HCT116 (cell line): ENCODE measurements around the gene ALPL. TPM values are rescaled to one million over a fixed set of nuclear protein-coding genes. Genes with fewer than 3 reads are reported as not detected.

Experiments
- ATAC-seq: fragments of 200-7000 bp; cut with Tn5 transposase; 2 replicates; pipeline ENCODE4 v1.9.1; 2020; ENCODE audit warnings: mild to moderate bottlenecking, moderate library complexity
- BruUV-seq: library from RNA; stranded (reverse); fragments of 400-500 nt; replicated peaks from 2 replicates; lab custom pipeline; 2021; lab: Mats Ljungman, UMichigan
- CTCF ChIA-PET: fragments of 300-600 bp; sonication (Branson Sonifier 250); formaldehyde crosslinking; loops from one replicate; lab custom pipeline; 2021; ENCODE audit warnings: antibody characterized with exemption; lab: Charles Lee
- POLR2A ChIA-PET: fragments of 300-600, 350-600 bp; sonication (Branson Sonifier 250); formaldehyde crosslinking; loops from one replicate; lab custom pipeline; 2021; ENCODE audit warnings: antibody characterized with exemption; lab: Charles Lee
- RAD21 ChIA-PET, 2 experiments: fragments of 300-600 bp; sonication (Branson Sonifier 250); formaldehyde crosslinking; loops; one replicate each; lab custom pipeline; 2023; ENCODE audit warnings: low total read pairs in 2 of 2; ENCODE audit not compliant: uncharacterized antibody in 2 of 2, unreplicated experiment in 2 of 2, low non-redundant PET in 1 of 2; lab: Charles Lee
- DNase-seq: peaks from one replicate; pipeline ENCODE4 v3.0.0-alpha.2; 2010; ENCODE audit warnings: low read depth, low spot score
- H2AFZ ChIP-seq: fragments of 200-600 bp; shearing (Covaris generic), sonication (generic); 2 replicates; pipeline ENCODE4 v1.6.1; 2017; ENCODE audit warnings: low read depth, mixed run types, mixed read lengths, antibody characterized with exemption, low read length; ENCODE audit not compliant: poor library complexity, severe bottlenecking
- H3K27ac ChIP-seq: 2 replicates; pipeline ENCODE4 v1.5.1; 2012; ENCODE audit warnings: low read depth, low read length
- H3K27me3 ChIP-seq: fragments of 200-600 bp; sonication (generic); 2 replicates; pipeline ENCODE4 v1.6.1; 2016; ENCODE audit warnings: mixed run types, low read length, mixed read lengths; ENCODE audit not compliant: insufficient read depth
- H3K36me3 ChIP-seq, 2 experiments: fragments of 200-500 bp in 1 of 2; fragments of 200-600 bp in 1 of 2; sonication (Bioruptor generic) in 1 of 2; sonication (generic) in 1 of 2; 2 replicates each; pipeline versions ENCODE4 v1.5.1 to v1.6.1; 2014 to 2016; ENCODE audit warnings: low read length in 2 of 2, inconsistent platforms in 1 of 2, mixed read lengths in 1 of 2, mixed run types in 1 of 2; ENCODE audit not compliant: insufficient read depth in 2 of 2, control insufficient read depth in 1 of 2
- H3K4me1 ChIP-seq, 2 experiments: fragments of 200-600 bp in 1 of 2; sonication (generic) in 1 of 2; 2 replicates each; pipeline versions ENCODE4 v1.5.1 to v1.6.1; 2012 to 2017; ENCODE audit warnings: low read length in 2 of 2, inconsistent platforms in 1 of 2, mild to moderate bottlenecking in 1 of 2, mixed read lengths in 1 of 2, mixed run types in 1 of 2, moderate library complexity in 1 of 2; ENCODE audit not compliant: insufficient read depth in 2 of 2, control insufficient read depth in 1 of 2
- H3K4me2 ChIP-seq: fragments of 200-600 bp; sonication (generic); 2 replicates; pipeline ENCODE4 v1.6.1; 2017; ENCODE audit warnings: mixed run types, low read length, mixed read lengths
- H3K4me3 ChIP-seq, 2 experiments: fragments of 200-600 bp in 1 of 2; sonication (generic) in 1 of 2; replicated peaks in 1 of 2; 2 replicates each; pipeline ENCODE4 v1.5.1; 2011 to 2016; ENCODE audit warnings: low read length in 2 of 2, control low read depth in 1 of 2, low read depth in 1 of 2, mild to moderate bottlenecking in 1 of 2, mixed read lengths in 1 of 2, mixed run types in 1 of 2
- H3K79me2 ChIP-seq: fragments of 200-600 bp; sonication (generic); 2 replicates; pipeline ENCODE4 v1.6.1; 2017; ENCODE audit warnings: mild to moderate bottlenecking, mixed run types, low read length, moderate library complexity, mixed read lengths; ENCODE audit not compliant: insufficient read depth
- H3K9ac ChIP-seq: fragments of 200-600 bp; sonication (generic); 2 replicates; pipeline ENCODE4 v1.6.1; 2016; ENCODE audit warnings: low read length, mixed read lengths
- H3K9me2 ChIP-seq: fragments of 200-600 bp; sonication (generic), shearing (Covaris generic); 2 replicates; pipeline ENCODE4 v1.6.1; 2017; ENCODE audit warnings: mixed run types, mild to moderate bottlenecking, moderate library complexity; ENCODE audit not compliant: insufficient read depth
- H3K9me3 ChIP-seq, 2 experiments: fragments of 200-500 bp in 1 of 2; fragments of 200-600 bp in 1 of 2; sonication (Bioruptor generic) in 1 of 2; sonication (generic) in 1 of 2; 2 replicates each; pipeline ENCODE4 v1.6.1; 2014 to 2017; ENCODE audit warnings: low read length in 2 of 2, mixed read lengths in 2 of 2, inconsistent platforms in 1 of 2, low read depth in 1 of 2, mild to moderate bottlenecking in 1 of 2, mixed run types in 1 of 2, moderate library complexity in 1 of 2; ENCODE audit not compliant: control insufficient read depth in 1 of 2, insufficient read depth in 1 of 2
- H4K20me1 ChIP-seq: fragments of 200-600 bp; sonication (generic), shearing (Covaris generic); 2 replicates; pipeline ENCODE4 v1.6.1; 2017; ENCODE audit warnings: mixed run types, mild to moderate bottlenecking, moderate library complexity; ENCODE audit not compliant: insufficient read depth
- CBX3 ChIP-seq: IDR thresholded peaks from 2 replicates; pipeline ENCODE4 v1.6.1; 2012; ENCODE audit warnings: low read depth
- EGR1 ChIP-seq: IDR thresholded peaks from 2 replicates; pipeline ENCODE4 v1.6.1; 2012; ENCODE audit warnings: low read depth
- ELF1 ChIP-seq: IDR thresholded peaks from 2 replicates; pipeline ENCODE4 v1.6.1; 2012; ENCODE audit warnings: low read depth, borderline replicate concordance
- EZH2 ChIP-seq: fragments of 200-600 bp; sonication (generic); IDR thresholded peaks from 2 replicates; pipeline ENCODE4 v1.6.1; 2017; ENCODE audit warnings: antibody characterized with exemption, mixed run types
- FOSL1 ChIP-seq: IDR thresholded peaks from 2 replicates; pipeline ENCODE4 v1.6.1; 2012; ENCODE audit warnings: low read depth
- JUND ChIP-seq: IDR thresholded peaks from 2 replicates; pipeline ENCODE4 v1.6.1; 2012
- POLR2A ChIP-seq: IDR thresholded peaks from 2 replicates; pipeline ENCODE4 v1.7.0; 2011; ENCODE audit warnings: borderline replicate concordance; ENCODE audit not compliant: insufficient read depth, insufficient read length; ENCODE audit errors: extremely low read depth
- RAD21 ChIP-seq: IDR thresholded peaks from 2 replicates; pipeline ENCODE4 v1.6.1; 2012; ENCODE audit warnings: low read depth, mild to moderate bottlenecking
- SIN3A ChIP-seq: IDR thresholded peaks from 2 replicates; pipeline ENCODE4 v1.6.1; 2012; ENCODE audit warnings: low read depth
- SP1 ChIP-seq: IDR thresholded peaks from 2 replicates; pipeline ENCODE4 v1.6.1; 2012; ENCODE audit warnings: low read depth
- TCF7L2 ChIP-seq: IDR thresholded peaks from 2 replicates; pipeline ENCODE4 v1.7.0; 2011; ENCODE audit warnings: borderline replicate concordance, inconsistent platforms; ENCODE audit not compliant: insufficient read depth, insufficient read length; ENCODE audit errors: extremely low read depth
- ZNF274 ChIP-seq: fragments of 200-500 bp; sonication (Bioruptor generic); IDR thresholded peaks from 2 replicates; pipeline ENCODE4 v1.6.1; 2014; ENCODE audit warnings: mild to moderate bottlenecking, low read depth, low read length, inconsistent platforms
- intact Hi-C: fragments of 100-400 bp; cut with micrococcal nuclease; formaldehyde crosslinking; loops from 2 replicates; pipeline ENCODE4 v1.10.0; 2022
- total RNA-seq: library from RNA; stranded (reverse); gene quantifications from one replicate; pipeline ENCODE4 v1.2.1, GENCODE V29; 2021; ENCODE audit not compliant: unreplicated experiment
- TF ChIP-seq, protein P1 (sequence below): IDR thresholded peaks from 2 replicates; pipeline ENCODE4 v1.6.1; 2011; ENCODE audit warnings: mild to moderate bottlenecking, low read length, moderate library complexity; ENCODE audit not compliant: insufficient replicate concordance; ENCODE audit errors: extremely low read depth
- TF ChIP-seq, protein P2 (sequence below), 3 experiments: fragments of 200-600 bp in 1 of 3; sonication (generic) in 1 of 3; IDR thresholded peaks in 2 of 3; conservative IDR thresholded peaks in 1 of 3; 2 replicates each; pipeline ENCODE4 v1.5.1; 2012 to 2017; ENCODE audit warnings: low read depth in 2 of 3, low read length in 2 of 3, antibody characterized with exemption in 1 of 3, borderline replicate concordance in 1 of 3, control low read depth in 1 of 3, mild to moderate bottlenecking in 1 of 3, mixed read lengths in 1 of 3, mixed run types in 1 of 3, moderate library complexity in 1 of 3; ENCODE audit not compliant: insufficient read depth in 1 of 3
- TF ChIP-seq, protein P3 (sequence below): IDR thresholded peaks from 2 replicates; pipeline ENCODE4 v1.6.1; 2012; ENCODE audit warnings: low read depth

Gene ALPL
- total RNA-seq, 1 experiment from 2014 or later: 0.61 TPM

DNA sequence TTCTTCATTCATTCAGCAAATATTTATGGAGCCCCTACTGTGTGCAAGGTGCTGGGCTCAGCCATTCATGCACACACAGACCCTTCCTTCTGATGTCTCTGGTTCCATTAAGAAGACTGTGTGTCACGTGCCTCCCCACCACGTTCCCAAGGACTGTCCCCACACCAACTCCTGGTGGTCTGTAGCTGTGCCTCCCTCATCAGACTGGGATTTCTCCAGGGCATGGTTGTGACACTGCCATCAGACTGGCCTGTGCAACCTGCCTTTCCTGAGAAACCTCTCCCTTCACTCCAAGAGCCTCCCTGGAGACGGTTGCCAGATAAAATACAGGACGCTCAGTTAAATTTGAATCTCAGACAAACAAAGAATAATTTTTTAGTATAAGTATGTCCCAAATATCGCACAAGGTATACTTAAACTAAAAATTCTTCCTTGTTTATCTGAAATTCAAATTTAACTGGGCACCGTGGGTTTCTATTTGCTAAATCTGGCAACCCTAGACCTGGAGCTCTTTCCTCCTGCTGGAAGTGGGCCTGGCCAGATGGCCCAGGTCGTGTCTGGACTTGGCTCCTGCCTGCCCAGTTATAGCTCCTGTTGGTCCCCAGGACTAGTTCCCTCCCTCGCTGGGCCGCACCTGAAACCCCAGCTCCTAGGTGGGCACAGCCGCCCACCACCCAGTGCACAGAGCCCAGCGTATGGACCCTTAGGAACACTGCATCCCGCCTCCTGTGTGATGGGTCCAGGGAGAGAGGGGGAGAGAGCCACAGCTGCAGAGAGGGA lies 83.1 kb downstream of the ALPL start:
- ChIA-PET CTCF (no interaction called here), POLR2A (interaction anchor here (0.9 kb wide), 1 partner anchor 9 kb away, joined by 3 read pairs; no protein-coding TSS in a partner anchor), RAD21 (no interaction called here)
- no peak for ATAC-seq
- H3K9me3 ChIP-seq: no peaks in the 10 kb centered on the region
- intact Hi-C loops: no loop called here
- H3K36me3 ChIP-seq: no peaks in the 10 kb centered on the region
- peaks cover 14 to 28% of the 10 kb centered on the region in 2 experiments for H3K4me1 ChIP-seq
- DNase-seq: no peak
- H4K20me1 ChIP-seq: no peaks in the 10 kb centered on the region
- no peak overlapping the region for H3K27ac ChIP-seq
- no peak overlapping the region for H3K9ac ChIP-seq
- H2AFZ ChIP-seq: no peak overlapping the region
- BruUV-seq: no TSS peak
- no peak overlapping the region for H3K4me3 ChIP-seq
- no peak overlapping the region for H3K4me2 ChIP-seq
- no peaks in the 10 kb centered on the region for H3K79me2 ChIP-seq
- TF ChIP-seq SIN3A (no peak), EZH2 (no peak), FOSL1 (no peak), TCF7L2 (no peak), SP1 (no peak), RAD21 (no peak), POLR2A (no peak), EGR1 (no peak), CBX3 (no peak), ELF1 (no peak), ZNF274 (no peak), JUND (no peak)
- TF ChIP-seq, protein P1, sequence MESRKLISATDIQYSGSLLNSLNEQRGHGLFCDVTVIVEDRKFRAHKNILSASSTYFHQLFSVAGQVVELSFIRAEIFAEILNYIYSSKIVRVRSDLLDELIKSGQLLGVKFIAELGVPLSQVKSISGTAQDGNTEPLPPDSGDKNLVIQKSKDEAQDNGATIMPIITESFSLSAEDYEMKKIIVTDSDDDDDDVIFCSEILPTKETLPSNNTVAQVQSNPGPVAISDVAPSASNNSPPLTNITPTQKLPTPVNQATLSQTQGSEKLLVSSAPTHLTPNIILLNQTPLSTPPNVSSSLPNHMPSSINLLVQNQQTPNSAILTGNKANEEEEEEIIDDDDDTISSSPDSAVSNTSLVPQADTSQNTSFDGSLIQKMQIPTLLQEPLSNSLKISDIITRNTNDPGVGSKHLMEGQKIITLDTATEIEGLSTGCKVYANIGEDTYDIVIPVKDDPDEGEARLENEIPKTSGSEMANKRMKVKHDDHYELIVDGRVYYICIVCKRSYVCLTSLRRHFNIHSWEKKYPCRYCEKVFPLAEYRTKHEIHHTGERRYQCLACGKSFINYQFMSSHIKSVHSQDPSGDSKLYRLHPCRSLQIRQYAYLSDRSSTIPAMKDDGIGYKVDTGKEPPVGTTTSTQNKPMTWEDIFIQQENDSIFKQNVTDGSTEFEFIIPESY: no peak
- TF ChIP-seq, protein P2, sequence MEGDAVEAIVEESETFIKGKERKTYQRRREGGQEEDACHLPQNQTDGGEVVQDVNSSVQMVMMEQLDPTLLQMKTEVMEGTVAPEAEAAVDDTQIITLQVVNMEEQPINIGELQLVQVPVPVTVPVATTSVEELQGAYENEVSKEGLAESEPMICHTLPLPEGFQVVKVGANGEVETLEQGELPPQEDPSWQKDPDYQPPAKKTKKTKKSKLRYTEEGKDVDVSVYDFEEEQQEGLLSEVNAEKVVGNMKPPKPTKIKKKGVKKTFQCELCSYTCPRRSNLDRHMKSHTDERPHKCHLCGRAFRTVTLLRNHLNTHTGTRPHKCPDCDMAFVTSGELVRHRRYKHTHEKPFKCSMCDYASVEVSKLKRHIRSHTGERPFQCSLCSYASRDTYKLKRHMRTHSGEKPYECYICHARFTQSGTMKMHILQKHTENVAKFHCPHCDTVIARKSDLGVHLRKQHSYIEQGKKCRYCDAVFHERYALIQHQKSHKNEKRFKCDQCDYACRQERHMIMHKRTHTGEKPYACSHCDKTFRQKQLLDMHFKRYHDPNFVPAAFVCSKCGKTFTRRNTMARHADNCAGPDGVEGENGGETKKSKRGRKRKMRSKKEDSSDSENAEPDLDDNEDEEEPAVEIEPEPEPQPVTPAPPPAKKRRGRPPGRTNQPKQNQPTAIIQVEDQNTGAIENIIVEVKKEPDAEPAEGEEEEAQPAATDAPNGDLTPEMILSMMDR (IDR thresholded peaks at IDR 0.05 in 2 of 3, conservative IDR thresholded peaks at IDR 0.05 in 1 of 3; ENCODE audit: borderline replicate concordance in 1 of 3, insufficient read depth in 1 of 3, low read depth in 2 of 3, low read length in 2 of 3): no peak
- TF ChIP-seq, protein P3, sequence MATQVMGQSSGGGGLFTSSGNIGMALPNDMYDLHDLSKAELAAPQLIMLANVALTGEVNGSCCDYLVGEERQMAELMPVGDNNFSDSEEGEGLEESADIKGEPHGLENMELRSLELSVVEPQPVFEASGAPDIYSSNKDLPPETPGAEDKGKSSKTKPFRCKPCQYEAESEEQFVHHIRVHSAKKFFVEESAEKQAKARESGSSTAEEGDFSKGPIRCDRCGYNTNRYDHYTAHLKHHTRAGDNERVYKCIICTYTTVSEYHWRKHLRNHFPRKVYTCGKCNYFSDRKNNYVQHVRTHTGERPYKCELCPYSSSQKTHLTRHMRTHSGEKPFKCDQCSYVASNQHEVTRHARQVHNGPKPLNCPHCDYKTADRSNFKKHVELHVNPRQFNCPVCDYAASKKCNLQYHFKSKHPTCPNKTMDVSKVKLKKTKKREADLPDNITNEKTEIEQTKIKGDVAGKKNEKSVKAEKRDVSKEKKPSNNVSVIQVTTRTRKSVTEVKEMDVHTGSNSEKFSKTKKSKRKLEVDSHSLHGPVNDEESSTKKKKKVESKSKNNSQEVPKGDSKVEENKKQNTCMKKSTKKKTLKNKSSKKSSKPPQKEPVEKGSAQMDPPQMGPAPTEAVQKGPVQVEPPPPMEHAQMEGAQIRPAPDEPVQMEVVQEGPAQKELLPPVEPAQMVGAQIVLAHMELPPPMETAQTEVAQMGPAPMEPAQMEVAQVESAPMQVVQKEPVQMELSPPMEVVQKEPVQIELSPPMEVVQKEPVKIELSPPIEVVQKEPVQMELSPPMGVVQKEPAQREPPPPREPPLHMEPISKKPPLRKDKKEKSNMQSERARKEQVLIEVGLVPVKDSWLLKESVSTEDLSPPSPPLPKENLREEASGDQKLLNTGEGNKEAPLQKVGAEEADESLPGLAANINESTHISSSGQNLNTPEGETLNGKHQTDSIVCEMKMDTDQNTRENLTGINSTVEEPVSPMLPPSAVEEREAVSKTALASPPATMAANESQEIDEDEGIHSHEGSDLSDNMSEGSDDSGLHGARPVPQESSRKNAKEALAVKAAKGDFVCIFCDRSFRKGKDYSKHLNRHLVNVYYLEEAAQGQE: no peak
- no peaks in the 10 kb centered on the region for H3K27me3 ChIP-seq
- H3K9me2 ChIP-seq: no peaks in the 10 kb centered on the region
